ENCODE results near the gene SLC26A11. TPM values are rescaled to one million over a fixed set of nuclear protein-coding genes. Genes with fewer than 3 reads are reported as not detected.

Gene SLC26A11
- polyA plus RNA-seq, 2 of the 4 experiments (the other 2 are of a cell fraction), result 8.3 to 13.7 TPM

GRCh38 chr17:80261895-80262279, 41.7 kb downstream of the SLC26A11 start:
- TF ChIP-seq, protein P1, sequence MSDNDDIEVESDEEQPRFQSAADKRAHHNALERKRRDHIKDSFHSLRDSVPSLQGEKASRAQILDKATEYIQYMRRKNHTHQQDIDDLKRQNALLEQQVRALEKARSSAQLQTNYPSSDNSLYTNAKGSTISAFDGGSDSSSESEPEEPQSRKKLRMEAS (IDR thresholded peaks at IDR 0.05), result no peak
- no peak for TF ChIP-seq TFCP2L1 (CRISPR knock-in tag; IDR thresholded peaks at IDR 0.05)
- TF ChIP-seq CHD4 (IDR thresholded peaks at IDR 0.05; ENCODE audit: borderline replicate concordance), result no peak
- TF ChIP-seq CEBPB (IDR thresholded peaks at IDR 0.05), result no peak
- no peak for TF ChIP-seq NFE2L2 (conservative IDR thresholded peaks at IDR 0.05; ENCODE audit: low read length)
- TF ChIP-seq POLR2A (IDR thresholded peaks at IDR 0.05; ENCODE audit: low read length), result no peak
- no peak for TF ChIP-seq PHF8 (IDR thresholded peaks at IDR 0.05; ENCODE audit: borderline replicate concordance, low read depth)
- peak; percentile 70; the same call in 1 of the 2 replicates for TF ChIP-seq KDM1A (IDR thresholded peaks at IDR 0.05; ENCODE audit: low read depth)
- TF ChIP-seq SMC3 (IDR thresholded peaks at IDR 0.05), result no peak
- peak; percentile 35; the same call in 1 of the 2 replicates for TF ChIP-seq E2F6 (IDR thresholded peaks at IDR 0.05; ENCODE audit: borderline replicate concordance, low read depth)
- TF ChIP-seq ZFP36 (IDR thresholded peaks at IDR 0.05; ENCODE audit: borderline replicate concordance, partially characterized antibody), result peak; percentile 78
- TF ChIP-seq TP53 (CRISPR knock-in tag; IDR thresholded peaks at IDR 0.05), result no peak
- no peak for TF ChIP-seq REST (IDR thresholded peaks at IDR 0.05)
- 0 out of 2 replicates have a peak, but pooled peaks have one; percentile 1 for TF ChIP-seq EHF (CRISPR knock-in tag; IDR thresholded peaks at IDR 0.05)
- no peak for TF ChIP-seq CTCF (IDR thresholded peaks at IDR 0.05)
- no peak for TF ChIP-seq NPAS2 (CRISPR knock-in tag; IDR thresholded peaks at IDR 0.05; ENCODE audit: borderline replicate concordance)
- no peak for TF ChIP-seq MAZ (IDR thresholded peaks at IDR 0.05; ENCODE audit: borderline replicate concordance, low read depth, low read length)
- TF ChIP-seq ESRRA (IDR thresholded peaks at IDR 0.05; ENCODE audit: borderline replicate concordance, low read length), result no peak
- no peak for TF ChIP-seq HES2 (IDR thresholded peaks at IDR 0.05)
- 0 out of 2 replicates have a peak, but pooled peaks have one; percentile 58 for TF ChIP-seq ZSCAN20 (CRISPR knock-in tag; IDR thresholded peaks at IDR 0.05)
- TF ChIP-seq, protein P2, sequence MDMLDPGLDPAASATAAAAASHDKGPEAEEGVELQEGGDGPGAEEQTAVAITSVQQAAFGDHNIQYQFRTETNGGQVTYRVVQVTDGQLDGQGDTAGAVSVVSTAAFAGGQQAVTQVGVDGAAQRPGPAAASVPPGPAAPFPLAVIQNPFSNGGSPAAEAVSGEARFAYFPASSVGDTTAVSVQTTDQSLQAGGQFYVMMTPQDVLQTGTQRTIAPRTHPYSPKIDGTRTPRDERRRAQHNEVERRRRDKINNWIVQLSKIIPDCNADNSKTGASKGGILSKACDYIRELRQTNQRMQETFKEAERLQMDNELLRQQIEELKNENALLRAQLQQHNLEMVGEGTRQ (IDR thresholded peaks at IDR 0.05), result no peak
- no peak for TF ChIP-seq ZNF302 (CRISPR knock-in tag; IDR thresholded peaks at IDR 0.05)
- peaks cover 56% of the 10 kb centered on the region for H3K4me1 ChIP-seq
- ChIA-PET POLR2A (interaction anchor here (0.5 to 3.1 kb wide), 7 partner anchors 11 to 263 kb away, joined by 3 to 9 read pairs (median 5); partner anchors contain the start of gene GAA), CTCF (interaction anchor here (0.6 kb wide), 1 partner anchor 29 kb away, joined by 4 read pairs; no protein-coding TSS in a partner anchor)
- no peaks in the 10 kb centered on the region for H3K9me3 ChIP-seq
- WGBS (ENCODE audit: missing lambda C conversion rate), result 16% methylated on average over 8 of the region's 8 CpGs
- H3K4me2 ChIP-seq, result peak overlapping the region; percentile 85
- H3K27ac ChIP-seq, result peak overlapping the region; percentile 100
- FAIRE-seq (no peak), ATAC-seq (no peak), DNase-seq (ENCODE audit: low read depth in 1 of 2, low spot score in 1 of 2) (no peak)
- H3K4me3 ChIP-seq, result peak overlapping the region; percentile 94

Measured in A549 (cell line).